ENCODE data around the gene PCP2. TPM values are rescaled to one million over a fixed set of nuclear protein-coding genes. Genes with fewer than 3 reads are reported as not detected.

The PCP2 gene
- polyA plus RNA-seq, 1 donor: 1.5 TPM

DNA sequence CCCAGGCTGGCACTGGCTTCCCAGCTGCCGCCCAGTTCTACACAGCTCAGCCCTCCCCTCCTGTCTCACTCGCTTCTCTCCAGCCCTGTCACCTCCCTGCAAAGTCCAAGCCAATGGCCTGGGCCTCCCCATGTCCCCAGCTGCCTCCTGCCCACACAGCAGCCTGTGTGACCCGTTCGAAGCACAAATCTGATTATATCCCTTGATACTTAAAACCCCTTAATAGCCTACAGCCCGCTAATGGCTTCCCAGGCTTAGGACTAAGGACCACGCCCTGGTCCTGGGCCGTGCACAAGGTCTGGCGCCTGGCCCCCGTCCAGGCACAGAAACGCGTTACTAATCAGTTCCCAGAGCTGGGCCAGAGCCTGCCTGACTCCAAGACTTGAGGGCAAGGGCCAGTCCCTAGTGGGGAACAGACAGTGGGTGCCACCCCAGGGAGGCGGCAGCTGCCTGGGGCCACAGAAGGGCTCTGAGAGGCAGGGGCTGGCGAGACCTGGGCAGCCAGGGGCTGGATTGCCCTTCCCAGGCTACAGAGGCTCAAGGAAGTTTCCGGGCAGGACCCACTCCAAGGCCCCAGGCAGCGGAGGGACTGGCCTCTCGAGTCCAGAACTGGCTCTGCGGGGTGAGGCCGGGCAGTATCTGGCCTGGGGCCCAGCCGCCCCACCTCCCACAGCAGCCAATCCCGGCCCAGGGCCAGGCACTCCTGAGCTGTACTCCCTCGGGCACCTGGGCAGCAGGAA lies 14.6 kb downstream of the PCP2 start:
- Histone ChIP-seq H3K27me3 (ENCODE audit: control insufficient read depth, insufficient read depth, low read length) (no peaks in the 10 kb centered on the region), H3K27ac (ENCODE audit: low read length) (no peak overlapping the region), H3K4me3 (ENCODE audit: low read length) (no peak overlapping the region), H3K4me1 (ENCODE audit: control insufficient read depth, insufficient read depth, low read length) (no peaks in the 10 kb centered on the region), H3K9me3 (ENCODE audit: control insufficient read depth, low read depth, low read length) (no peaks in the 10 kb centered on the region), H3K36me3 (ENCODE audit: control insufficient read depth, insufficient read depth, low read length) (peaks cover 74% of the 10 kb centered on the region)
- peak in 1 of 2 donors; percentile 35 for DNase-seq
- WGBS (ENCODE audit: insufficient coverage, low lambda C conversion rate): no CpG with 5 or more reads among the region's 21 CpGs

DNA sequence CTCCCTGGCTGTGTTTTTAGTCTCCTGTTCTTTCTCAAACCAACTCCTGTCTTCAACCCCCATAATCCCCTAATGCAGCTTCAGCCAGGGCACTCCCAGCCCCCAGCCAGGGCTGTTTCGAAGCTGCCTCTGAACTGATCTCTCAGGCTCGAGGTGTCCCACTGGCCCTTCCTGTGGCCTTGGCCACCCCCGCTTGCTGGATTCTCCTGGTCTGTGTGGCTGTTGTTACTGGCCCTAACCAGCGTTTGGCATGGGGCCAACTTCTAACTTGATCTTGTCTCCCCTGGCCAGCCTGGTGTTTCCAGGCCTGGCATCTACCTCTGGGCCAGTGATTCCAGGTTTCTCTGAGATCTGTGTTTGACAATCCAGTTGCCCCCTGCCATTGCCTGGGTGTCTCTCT lies 15.2 kb downstream of the PCP2 start:
- no peaks in the 10 kb centered on the region for H3K9me3 ChIP-seq (ENCODE audit: control insufficient read depth, low read depth, low read length)
- H3K27ac ChIP-seq (ENCODE audit: low read length): no peak overlapping the region
- no peak for DNase-seq
- peaks cover 74% of the 10 kb centered on the region for H3K36me3 ChIP-seq (ENCODE audit: control insufficient read depth, insufficient read depth, low read length)
- H3K4me1 ChIP-seq (ENCODE audit: control insufficient read depth, insufficient read depth, low read length): no peaks in the 10 kb centered on the region
- H3K27me3 ChIP-seq (ENCODE audit: control insufficient read depth, insufficient read depth, low read length): no peaks in the 10 kb centered on the region
- H3K4me3 ChIP-seq (ENCODE audit: low read length): no peak overlapping the region
- no CpG with 5 or more reads among the region's 4 CpGs for WGBS (ENCODE audit: insufficient coverage, low lambda C conversion rate)

DNA sequence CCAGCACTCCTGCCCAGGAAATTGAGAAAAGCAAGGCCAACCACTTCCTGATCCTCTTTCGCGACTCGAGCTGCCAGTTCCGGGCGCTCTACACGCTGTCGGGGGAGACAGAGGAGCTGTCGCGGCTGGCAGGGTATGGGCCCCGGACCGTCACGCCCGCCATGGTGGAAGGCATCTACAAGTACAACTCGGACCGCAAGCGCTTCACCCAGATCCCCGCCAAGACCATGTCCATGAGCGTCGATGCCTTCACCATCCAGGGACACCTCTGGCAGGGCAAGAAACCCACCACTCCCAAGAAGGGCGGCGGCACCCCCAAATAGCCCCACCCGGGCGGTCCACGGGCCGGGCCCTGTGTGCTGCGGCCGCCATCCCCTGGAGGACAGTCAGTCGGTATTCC lies 15.8 kb downstream of the PCP2 start:
- no CpG with 5 or more reads among the region's 28 CpGs for WGBS (ENCODE audit: insufficient coverage, low lambda C conversion rate)
- no peak for DNase-seq
- Histone ChIP-seq H3K27ac (ENCODE audit: low read length) (no peak overlapping the region), H3K4me3 (ENCODE audit: low read length) (no peak overlapping the region), H3K27me3 (ENCODE audit: control insufficient read depth, insufficient read depth, low read length) (no peaks in the 10 kb centered on the region), H3K4me1 (ENCODE audit: control insufficient read depth, insufficient read depth, low read length) (no peaks in the 10 kb centered on the region), H3K9me3 (ENCODE audit: control insufficient read depth, low read depth, low read length) (no peaks in the 10 kb centered on the region), H3K36me3 (ENCODE audit: control insufficient read depth, insufficient read depth, low read length) (peaks cover 70% of the 10 kb centered on the region)

DNA sequence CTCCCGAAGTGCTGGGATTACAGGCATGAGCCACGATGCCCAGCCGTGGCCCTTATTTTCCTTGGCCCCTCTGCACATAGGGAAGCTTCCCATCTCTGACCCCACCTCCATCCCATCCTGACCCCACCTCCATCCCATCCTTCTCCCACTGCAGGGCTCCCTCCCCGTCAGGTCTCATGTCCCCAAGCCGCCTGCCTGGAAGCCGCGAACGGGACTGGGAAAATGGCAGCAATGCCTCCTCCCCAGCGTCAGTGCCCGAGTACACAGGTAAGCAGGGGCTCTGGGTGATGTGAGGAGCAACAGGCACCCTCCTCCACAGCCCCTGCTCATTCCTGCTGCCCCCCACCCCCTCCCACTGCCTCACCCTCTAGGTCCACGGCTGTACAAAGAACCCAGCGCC lies 16.3 kb downstream of the PCP2 start:
- Histone ChIP-seq H3K27ac (ENCODE audit: low read length) (no peak overlapping the region), H3K4me1 (ENCODE audit: control insufficient read depth, insufficient read depth, low read length) (no peaks in the 10 kb centered on the region), H3K36me3 (ENCODE audit: control insufficient read depth, insufficient read depth, low read length) (peaks cover 68% of the 10 kb centered on the region), H3K4me3 (ENCODE audit: low read length) (no peak overlapping the region), H3K9me3 (ENCODE audit: control insufficient read depth, low read depth, low read length) (no peaks in the 10 kb centered on the region), H3K27me3 (ENCODE audit: control insufficient read depth, insufficient read depth, low read length) (no peaks in the 10 kb centered on the region)
- no peak for DNase-seq
- WGBS (ENCODE audit: insufficient coverage, low lambda C conversion rate): no CpG with 5 or more reads among the region's 12 CpGs

DNA sequence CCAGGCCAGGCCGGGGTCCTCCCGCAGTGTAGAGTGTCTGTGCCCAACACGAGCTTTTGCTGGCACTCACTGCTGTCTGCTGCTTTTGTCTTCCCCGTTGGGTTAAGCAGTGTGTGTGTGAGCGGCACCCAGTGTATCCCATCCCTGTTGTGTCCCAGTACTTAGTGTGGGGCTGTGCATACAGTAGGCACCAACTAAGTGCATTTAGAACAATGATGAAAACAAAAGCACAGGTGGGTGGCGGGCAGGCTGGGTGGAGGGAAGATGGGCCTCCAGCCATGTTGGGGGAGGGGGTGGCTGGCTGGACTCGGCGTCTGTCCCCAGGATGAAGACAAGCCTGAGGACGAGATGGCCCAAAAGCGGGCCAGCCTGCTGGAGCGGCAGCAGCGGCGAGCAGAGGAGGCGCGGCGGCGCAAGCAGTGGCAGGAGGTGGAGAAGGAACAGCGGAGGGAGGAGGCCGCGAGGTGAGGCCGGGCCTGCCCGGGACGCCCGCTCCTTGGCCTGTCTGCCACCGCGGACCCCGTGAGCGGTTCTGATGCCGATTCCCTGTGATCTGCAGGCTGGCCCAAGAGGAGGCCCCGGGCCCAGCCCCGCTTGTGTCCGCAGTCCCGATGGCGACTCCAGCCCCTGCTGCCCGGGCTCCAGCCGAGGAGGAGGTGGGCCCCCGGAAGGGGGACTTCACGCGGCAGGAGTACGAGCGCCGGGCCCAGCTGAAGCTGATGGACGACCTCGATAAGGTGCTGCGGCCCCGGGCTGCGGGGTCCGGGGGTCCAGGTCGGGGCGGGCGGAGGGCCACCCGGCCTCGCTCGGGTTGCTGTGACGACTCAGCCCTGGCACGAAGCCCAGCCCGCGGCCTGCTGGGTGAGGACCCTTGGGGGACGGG lies 18.4 kb downstream of the PCP2 start:
- DNase-seq: no peak
- Histone ChIP-seq H3K9me3 (ENCODE audit: control insufficient read depth, low read depth, low read length) (no peaks in the 10 kb centered on the region), H3K27me3 (ENCODE audit: control insufficient read depth, insufficient read depth, low read length) (no peaks in the 10 kb centered on the region), H3K4me3 (ENCODE audit: low read length) (no peak overlapping the region), H3K4me1 (ENCODE audit: control insufficient read depth, insufficient read depth, low read length) (no peaks in the 10 kb centered on the region), H3K27ac (ENCODE audit: low read length) (no peak overlapping the region), H3K36me3 (ENCODE audit: control insufficient read depth, insufficient read depth, low read length) (peaks cover 73% of the 10 kb centered on the region)
- no CpG with 5 or more reads among the region's 59 CpGs for whole genome bisulfite sequencing (ENCODE audit: insufficient coverage, low lambda C conversion rate)

DNA sequence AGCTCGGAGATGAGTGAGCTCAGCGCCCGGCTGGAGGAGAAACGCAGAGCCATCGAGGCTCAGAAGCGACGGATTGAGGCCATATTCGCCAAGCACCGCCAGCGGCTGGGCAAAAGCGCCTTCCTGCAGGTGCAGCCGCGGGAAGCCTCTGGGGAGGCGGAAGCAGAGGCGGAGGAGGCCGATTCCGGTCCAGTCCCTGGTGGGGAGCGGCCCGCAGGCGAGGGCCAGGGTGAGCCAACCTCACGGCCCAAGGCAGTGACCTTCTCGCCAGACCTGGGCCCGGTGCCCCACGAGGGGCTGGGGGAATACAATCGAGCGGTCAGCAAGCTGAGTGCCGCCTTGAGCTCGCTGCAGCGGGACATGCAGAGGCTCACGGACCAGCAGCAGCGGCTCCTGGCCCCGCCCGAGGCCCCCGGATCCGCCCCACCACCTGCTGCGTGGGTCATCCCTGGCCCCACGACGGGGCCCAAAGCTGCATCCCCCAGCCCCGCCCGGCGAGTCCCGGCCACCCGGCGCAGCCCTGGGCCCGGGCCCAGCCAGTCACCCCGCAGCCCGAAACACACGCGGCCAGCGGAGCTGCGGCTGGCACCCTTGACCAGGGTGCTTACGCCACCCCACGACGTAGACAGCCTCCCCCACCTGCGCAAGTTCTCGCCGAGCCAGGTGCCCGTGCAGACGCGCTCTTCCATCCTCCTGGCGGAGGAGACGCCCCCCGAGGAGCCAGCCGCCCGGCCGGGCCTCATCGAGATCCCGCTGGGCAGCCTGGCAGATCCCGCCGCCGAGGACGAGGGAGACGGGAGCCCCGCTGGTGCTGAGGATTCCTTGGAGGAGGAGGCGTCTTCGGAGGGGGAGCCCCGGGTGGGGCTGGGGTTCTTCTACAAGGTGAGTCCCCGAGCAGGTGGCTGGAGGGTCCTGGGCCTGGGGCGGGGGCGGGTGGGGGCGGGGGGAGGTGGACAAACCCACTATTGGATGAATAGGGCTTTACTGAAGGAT lies 20.9 kb downstream of the PCP2 start:
- H3K36me3 ChIP-seq (ENCODE audit: control insufficient read depth, insufficient read depth, low read length): peaks cover 67% of the 10 kb centered on the region
- no peaks in the 10 kb centered on the region for H3K4me1 ChIP-seq (ENCODE audit: control insufficient read depth, insufficient read depth, low read length)
- H3K27ac ChIP-seq (ENCODE audit: low read length): no peak overlapping the region
- no peak overlapping the region for H3K4me3 ChIP-seq (ENCODE audit: low read length)
- H3K9me3 ChIP-seq (ENCODE audit: control insufficient read depth, low read depth, low read length): peaks cover 2% of the 10 kb centered on the region
- H3K27me3 ChIP-seq (ENCODE audit: control insufficient read depth, insufficient read depth, low read length): no peaks in the 10 kb centered on the region
- no CpG with 5 or more reads among the region's 81 CpGs for WGBS (ENCODE audit: insufficient coverage, low lambda C conversion rate)
- DNase-seq: no peak

DNA sequence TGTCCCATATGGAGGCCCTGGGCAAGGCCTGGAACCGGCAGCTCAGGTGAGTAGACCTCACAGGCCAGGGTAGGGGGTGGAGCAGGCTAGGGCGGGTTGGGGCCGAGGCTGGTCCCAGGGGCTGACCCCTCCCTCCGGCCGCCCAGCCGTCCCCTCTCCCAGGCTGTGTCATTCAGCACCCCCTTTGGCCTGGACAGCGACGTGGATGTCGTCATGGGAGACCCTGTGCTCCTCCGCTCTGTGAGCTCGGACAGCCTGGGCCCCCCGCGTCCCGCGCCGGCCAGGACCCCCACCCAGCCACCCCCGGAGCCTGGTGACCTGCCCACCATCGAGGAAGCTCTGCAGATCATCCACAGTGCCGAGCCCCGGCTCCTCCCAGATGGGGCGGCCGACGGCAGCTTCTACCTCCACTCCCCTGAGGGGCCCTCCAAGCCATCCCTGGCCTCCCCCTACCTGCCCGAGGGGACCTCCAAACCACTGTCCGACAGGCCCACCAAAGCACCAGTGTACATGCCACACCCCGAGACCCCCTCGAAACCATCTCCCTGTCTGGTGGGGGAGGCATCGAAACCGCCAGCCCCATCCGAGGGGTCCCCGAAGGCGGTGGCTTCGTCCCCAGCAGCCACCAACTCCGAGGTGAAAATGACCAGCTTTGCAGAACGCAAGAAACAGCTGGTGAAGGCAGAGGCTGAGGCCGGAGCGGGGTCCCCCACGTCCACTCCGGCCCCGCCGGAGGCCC lies 21.8 kb downstream of the PCP2 start:
- H3K27me3 ChIP-seq (ENCODE audit: control insufficient read depth, insufficient read depth, low read length): no peaks in the 10 kb centered on the region
- H3K4me1 ChIP-seq (ENCODE audit: control insufficient read depth, insufficient read depth, low read length): no peaks in the 10 kb centered on the region
- H3K27ac ChIP-seq (ENCODE audit: low read length): no peak overlapping the region
- no peak overlapping the region for H3K4me3 ChIP-seq (ENCODE audit: low read length)
- no CpG with 5 or more reads among the region's 41 CpGs for WGBS (ENCODE audit: insufficient coverage, low lambda C conversion rate)
- peaks cover 2% of the 10 kb centered on the region for H3K9me3 ChIP-seq (ENCODE audit: control insufficient read depth, low read depth, low read length)
- H3K36me3 ChIP-seq (ENCODE audit: control insufficient read depth, insufficient read depth, low read length): peaks cover 66% of the 10 kb centered on the region
- no peak for DNase-seq

DNA sequence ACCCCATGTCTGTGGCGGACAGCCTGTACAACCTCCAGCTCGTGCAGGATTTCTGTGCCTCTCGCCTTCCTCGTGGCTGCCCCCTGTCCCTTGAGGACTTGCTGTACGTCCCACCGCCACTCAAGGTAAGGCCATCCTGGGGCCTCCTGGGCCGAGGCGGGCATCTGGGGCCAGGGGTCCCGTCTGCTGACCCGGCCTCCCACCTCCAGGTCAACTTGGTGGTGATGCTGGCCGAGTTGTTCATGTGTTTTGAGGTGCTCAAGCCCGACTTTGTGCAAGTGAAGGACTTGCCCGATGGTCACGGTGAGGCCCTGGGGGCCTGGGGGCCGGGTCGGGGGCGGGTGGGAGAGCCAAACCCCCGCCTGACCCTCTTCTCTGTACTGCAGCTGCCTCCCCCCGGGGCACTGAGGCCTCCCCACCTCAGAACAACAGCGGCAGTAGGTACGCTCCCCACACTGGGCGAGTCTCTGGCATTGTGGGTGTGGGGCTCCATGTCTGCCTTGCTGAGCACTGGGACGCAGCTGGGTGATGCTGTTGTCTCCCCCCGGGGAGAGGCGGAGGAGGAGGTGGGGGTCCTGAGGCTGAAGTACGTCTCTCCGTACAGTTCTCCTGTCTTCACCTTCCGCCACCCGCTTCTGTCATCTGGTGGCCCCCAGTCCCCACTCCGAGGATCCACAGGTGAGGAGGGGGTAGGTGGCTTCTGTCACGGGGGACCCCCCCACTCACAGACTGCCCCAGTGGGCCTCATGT lies 22.9 kb downstream of the PCP2 start:
- no peak for DNase-seq
- no peak overlapping the region for H3K27ac ChIP-seq (ENCODE audit: low read length)
- no CpG with 5 or more reads among the region's 31 CpGs for WGBS (ENCODE audit: insufficient coverage, low lambda C conversion rate)

DNA sequence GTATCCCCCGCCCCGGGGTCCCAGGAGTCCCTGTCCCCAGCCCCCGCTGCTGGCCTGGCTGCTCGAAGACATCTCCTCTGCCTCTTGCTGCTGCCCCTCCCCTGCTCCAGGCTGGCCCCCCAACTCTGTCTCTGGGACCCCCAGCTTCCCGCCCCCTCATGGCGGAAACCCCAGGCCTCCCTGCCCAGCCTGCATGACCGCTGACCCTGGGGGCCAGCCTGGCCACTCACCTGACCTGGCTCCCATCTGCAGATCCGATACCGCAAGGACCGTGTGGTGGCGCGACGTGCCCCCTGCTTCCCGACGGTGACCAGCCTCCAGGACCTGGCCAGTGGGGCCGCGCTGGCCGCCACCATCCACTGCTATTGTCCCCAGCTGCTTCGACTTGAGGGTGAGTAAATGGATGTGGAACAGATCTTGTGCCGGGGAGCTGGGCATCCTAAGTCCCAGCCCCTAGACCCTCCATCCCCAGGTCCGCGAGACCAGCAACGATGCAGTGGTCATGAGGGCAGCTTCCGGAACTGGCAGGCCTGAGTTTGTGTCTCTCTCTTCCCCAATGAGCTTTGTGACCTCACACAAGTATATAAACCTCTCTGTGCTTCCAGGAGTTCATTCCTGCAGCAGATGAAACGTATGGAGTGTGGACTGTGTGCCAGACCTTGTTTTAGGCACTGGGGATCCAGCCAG lies 25.5 kb downstream of the PCP2 start:
- no peak for DNase-seq
- H3K9me3 ChIP-seq (ENCODE audit: control insufficient read depth, low read depth, low read length): peaks cover 6% of the 10 kb centered on the region
- H3K4me1 ChIP-seq (ENCODE audit: control insufficient read depth, insufficient read depth, low read length): no peaks in the 10 kb centered on the region
- no peaks in the 10 kb centered on the region for H3K27me3 ChIP-seq (ENCODE audit: control insufficient read depth, insufficient read depth, low read length)
- H3K36me3 ChIP-seq (ENCODE audit: control insufficient read depth, insufficient read depth, low read length): peaks cover 62% of the 10 kb centered on the region
- H3K4me3 ChIP-seq (ENCODE audit: low read length): no peak overlapping the region
- H3K27ac ChIP-seq (ENCODE audit: low read length): no peak overlapping the region
- 100% methylated on average over 2 of the region's 25 CpGs for WGBS (ENCODE audit: insufficient coverage, low lambda C conversion rate)

More for the DNA sequence above, 22.9 kb downstream of the PCP2 start:
- Histone ChIP-seq H3K4me1 (ENCODE audit: control insufficient read depth, insufficient read depth, low read length) (no peaks in the 10 kb centered on the region), H3K9me3 (ENCODE audit: control insufficient read depth, low read depth, low read length) (peaks cover 2% of the 10 kb centered on the region), H3K4me3 (ENCODE audit: low read length) (no peak overlapping the region), H3K27me3 (ENCODE audit: control insufficient read depth, insufficient read depth, low read length) (no peaks in the 10 kb centered on the region), H3K36me3 (ENCODE audit: control insufficient read depth, insufficient read depth, low read length) (peaks cover 67% of the 10 kb centered on the region)

Measured in large intestine (tissue), 3 donors.